Neuron (in vitro differentiated cells): ENCODE measurements around the gene MYO5B.
"Not testable (repeated sequence)": the region's sequence is repeated elsewhere in the genome, so short reads cannot be mapped to it uniquely, and the experiment has no call there.

Source experiments
- H2AFZ ChIP-seq: one replicate; pipeline ENCODE4 v1.6.1; 2013; ENCODE audit warnings: low read depth, mild to moderate bottlenecking, inconsistent platforms, low read length, moderate library complexity
- H3K27me3 ChIP-seq: one replicate; pipeline ENCODE4 v1.6.1; 2013; ENCODE audit warnings: low read length; ENCODE audit not compliant: insufficient read depth
- H3K36me3 ChIP-seq: one replicate; pipeline ENCODE4 v1.6.1; 2013; ENCODE audit warnings: low read length; ENCODE audit not compliant: insufficient read depth
- H3K4me1 ChIP-seq: one replicate; pipeline ENCODE4 v1.6.1; 2013; ENCODE audit warnings: low read length; ENCODE audit not compliant: insufficient read depth
- H3K4me3 ChIP-seq: 2 replicates; pipeline ENCODE4 v1.5.1; 2013; ENCODE audit warnings: mild to moderate bottlenecking, low read length, moderate library complexity
- H3K9me3 ChIP-seq: one replicate; pipeline ENCODE4 v1.6.1; 2013; ENCODE audit warnings: low read length

MYO5B gene

DNA sequence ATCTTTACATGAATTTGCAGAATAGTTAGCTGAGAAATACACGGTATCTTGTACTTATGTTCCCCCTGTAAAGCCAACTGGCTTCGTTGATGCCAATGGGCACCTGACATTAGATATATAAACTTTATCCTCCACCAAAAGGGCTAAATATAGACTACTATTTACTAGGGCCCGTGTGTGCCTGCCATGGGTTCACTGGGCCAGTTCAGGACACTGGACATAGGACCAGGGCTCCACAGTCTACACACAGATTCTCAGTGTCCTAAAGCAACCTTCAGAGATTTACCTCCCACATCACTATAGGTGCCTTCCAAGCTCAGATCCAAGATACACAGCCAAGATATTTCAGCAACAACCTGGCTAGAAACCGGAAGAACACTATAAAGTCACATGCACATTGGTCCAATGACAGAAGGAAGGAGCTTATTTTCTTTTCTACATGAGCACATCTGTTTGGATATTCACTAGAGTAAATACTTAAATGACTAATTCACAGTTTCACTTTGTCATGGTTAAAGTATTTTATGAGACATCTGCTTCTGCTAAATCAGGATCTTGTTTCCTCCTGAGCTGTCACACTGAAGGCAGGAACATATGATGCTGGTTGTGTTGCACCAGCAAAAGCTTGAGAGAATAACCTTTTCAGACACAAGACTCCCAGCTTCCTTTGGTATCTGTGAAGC, 95.1 kb downstream of the MYO5B start:
- Histone ChIP-seq H3K36me3 (no peaks in the 10 kb centered on the region), H3K27me3 (no peaks in the 10 kb centered on the region), H3K9me3 (no peaks in the 10 kb centered on the region), H2AFZ (no peak overlapping the region), H3K4me1 (no peaks in the 10 kb centered on the region), H3K4me3 (no peak overlapping the region)

DNA sequence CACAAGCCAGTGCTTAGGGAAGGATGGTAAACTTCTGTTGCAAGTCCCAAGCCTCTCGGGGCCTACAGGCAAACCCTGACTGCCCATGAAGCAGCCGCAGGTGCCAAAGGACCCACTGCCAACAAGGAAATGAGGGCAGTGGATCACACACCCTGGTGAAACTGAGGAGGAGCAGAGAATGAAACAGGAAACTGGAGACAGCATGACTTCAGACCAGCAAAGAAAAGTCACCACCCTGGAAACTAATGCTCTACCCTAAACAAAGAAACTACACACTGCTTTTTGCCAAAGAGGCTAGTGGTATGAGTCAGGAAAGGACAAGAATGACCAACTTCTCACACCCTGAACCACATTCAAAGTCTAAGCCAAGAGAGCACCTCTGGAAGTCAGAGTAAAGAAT, 97.2 kb downstream of the MYO5B start:
- Histone ChIP-seq H3K4me1 (peaks cover 12% of the 10 kb centered on the region), H3K9me3 (no peaks in the 10 kb centered on the region), H2AFZ (no peak overlapping the region), H3K4me3 (no peak overlapping the region), H3K36me3 (no peaks in the 10 kb centered on the region), H3K27me3 (no peaks in the 10 kb centered on the region)

DNA sequence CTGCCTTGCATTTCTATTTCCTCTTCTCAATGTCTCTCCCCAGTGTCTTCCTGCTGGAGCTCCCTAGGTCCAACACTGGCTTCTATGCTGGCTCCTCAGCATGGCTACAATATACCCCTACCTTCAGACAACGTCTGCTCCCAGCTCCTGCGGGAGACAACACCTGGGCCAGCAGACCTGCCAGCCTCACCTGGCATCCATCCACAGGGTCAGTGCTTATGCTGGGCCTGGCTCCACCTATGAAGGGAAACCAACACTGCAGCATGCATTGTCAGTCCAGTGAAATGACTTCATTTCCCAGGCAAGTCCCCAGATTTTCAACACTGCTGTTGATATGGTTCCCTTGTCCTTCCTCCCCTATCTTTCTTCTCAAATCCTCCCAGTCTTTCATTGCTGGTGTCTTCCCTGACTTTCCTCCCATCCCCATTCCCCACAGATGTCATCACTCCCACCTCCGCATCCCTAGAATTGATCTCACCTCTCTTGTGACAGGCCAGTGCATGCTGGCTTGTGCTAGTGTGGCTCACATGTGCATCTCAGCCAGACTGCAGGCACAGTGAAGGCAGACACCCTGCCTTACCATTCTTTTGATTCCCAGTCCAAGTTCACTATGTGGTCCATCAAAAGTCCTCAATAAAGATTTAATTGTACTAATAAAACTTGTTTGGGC, 98.0 kb downstream of the MYO5B start:
- Histone ChIP-seq H3K36me3 (no peaks in the 10 kb centered on the region), H3K4me3 (no peak overlapping the region), H2AFZ (no peak overlapping the region), H3K4me1 (peaks cover 19% of the 10 kb centered on the region), H3K9me3 (no peaks in the 10 kb centered on the region), H3K27me3 (no peaks in the 10 kb centered on the region)

DNA sequence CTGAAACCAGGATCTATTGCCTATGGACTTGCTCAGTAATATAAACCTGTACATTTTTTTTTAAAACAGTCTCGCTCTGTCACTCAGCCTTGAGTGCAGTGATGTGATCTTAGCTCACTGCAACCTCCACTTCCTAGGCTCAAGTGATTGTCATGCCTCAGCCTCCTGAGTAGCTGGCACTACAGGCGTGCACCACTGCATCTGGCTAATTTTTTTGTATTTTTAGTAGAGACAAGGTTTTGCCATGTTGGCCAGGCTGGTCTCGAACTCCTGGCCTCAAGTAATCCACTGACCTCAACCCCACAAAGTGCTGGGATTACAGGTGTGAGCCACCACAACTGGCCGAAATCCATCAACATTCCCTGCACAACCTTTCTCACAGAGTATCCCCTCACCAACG, 100.2 kb downstream of the MYO5B start:
- not testable (repeated sequence) for H3K4me3 ChIP-seq, H2AFZ ChIP-seq, H3K36me3 ChIP-seq, H3K27me3 ChIP-seq, H3K9me3 ChIP-seq
- peaks cover 20% of the 10 kb centered on the region for H3K4me1 ChIP-seq

DNA sequence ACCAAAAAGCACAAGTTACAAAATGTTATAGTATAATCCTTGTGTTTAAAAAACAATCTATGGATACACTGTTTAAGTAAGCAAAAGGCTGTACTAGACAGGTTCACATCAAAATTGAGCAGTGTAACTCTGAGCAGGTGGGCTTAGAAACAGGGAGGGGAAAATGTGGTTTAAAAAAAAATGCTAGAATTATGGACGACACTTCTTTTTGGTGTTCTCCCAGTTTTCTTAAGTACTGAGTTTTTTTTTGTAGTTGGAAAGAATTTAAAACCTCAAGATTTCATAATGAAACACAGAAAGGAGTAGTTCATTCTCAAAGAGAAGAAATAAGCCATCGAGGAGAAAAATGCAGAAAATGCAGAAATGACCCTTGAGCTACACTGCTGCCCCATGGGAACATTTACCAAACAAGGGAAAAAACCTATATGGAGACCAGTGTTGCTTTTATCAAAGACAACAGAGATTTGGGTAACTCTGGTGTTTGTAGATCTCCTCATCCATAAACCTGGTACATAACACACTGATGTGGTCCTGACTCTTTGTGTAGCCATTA, 100.7 kb downstream of the MYO5B start:
- no peak overlapping the region for H2AFZ ChIP-seq
- H3K36me3 ChIP-seq, result no peaks in the 10 kb centered on the region

DNA sequence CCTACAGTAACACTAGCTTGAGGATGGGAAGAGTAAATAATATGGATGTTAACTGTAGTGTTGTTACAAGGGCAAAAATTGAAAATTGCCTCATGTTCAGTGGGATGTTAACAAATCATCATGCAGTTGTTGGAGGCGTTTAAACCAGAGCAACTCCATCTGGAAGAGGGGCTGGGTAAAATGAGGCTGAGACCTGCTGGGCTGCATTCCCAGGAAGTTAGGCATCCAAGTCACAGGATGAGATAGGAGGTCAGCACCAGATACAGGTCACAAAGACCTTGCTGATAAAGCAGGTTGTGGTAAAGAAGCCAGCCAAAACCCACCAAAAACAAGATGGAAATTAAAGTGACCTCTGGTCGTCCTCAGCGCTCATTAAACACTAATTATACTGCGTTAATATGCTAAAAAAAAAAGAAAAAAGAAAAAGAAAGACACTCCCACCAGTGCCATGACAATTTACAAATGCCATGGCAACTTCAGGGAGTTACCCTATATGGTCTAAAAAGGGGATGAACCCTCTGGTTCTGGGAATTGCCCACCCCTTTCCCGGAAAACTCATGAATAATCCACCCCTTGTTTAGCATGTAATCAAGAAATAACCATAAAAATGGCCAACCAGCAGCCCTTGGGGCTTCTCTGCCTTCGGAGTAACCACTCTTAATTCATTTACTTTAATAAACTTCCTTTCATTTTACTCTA, 101.4 kb downstream of the MYO5B start:
- Histone ChIP-seq H3K36me3 (no peaks in the 10 kb centered on the region), H3K4me3 (no peak overlapping the region), H3K4me1 (peaks cover 20% of the 10 kb centered on the region), H2AFZ (no peak overlapping the region), H3K9me3 (no peaks in the 10 kb centered on the region), H3K27me3 (no peaks in the 10 kb centered on the region)

More for the DNA sequence above, 100.7 kb downstream of the MYO5B start:
- H3K27me3 ChIP-seq, result no peaks in the 10 kb centered on the region
- no peaks in the 10 kb centered on the region for H3K9me3 ChIP-seq
- H3K4me3 ChIP-seq, result no peak overlapping the region
- H3K4me1 ChIP-seq, result peaks cover 20% of the 10 kb centered on the region

DNA sequence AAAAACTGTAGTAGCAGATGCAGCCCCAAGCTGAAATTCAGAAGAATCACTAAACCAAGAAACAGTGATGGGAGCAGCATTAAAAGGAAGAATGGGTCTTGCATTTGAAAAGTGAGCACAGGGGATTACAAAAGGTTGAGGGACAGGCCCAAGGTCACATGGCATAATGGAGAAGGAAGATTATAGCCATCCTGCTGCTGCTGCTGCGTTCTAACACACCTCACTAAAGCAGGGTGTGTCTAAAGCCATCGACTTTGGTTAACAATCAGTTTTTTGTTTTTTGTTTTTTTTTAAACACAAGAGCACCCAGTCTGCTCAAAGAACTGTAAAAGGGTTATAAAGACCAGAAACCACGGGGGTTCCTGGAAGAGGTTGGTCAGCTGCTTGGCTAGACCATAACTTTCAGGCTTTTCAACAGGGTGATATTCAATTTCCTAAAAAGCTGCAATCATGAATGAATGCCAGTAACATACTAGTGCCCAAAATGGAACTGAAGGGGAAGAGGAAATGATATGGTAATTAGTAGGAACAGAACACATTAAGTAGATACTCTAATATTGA, 102.6 kb downstream of the MYO5B start:
- H3K4me3 ChIP-seq, result no peak overlapping the region
- peaks cover 20% of the 10 kb centered on the region for H3K4me1 ChIP-seq
- H3K9me3 ChIP-seq, result no peaks in the 10 kb centered on the region
- H3K27me3 ChIP-seq, result no peaks in the 10 kb centered on the region
- H2AFZ ChIP-seq, result no peak overlapping the region
- H3K36me3 ChIP-seq, result no peaks in the 10 kb centered on the region

DNA sequence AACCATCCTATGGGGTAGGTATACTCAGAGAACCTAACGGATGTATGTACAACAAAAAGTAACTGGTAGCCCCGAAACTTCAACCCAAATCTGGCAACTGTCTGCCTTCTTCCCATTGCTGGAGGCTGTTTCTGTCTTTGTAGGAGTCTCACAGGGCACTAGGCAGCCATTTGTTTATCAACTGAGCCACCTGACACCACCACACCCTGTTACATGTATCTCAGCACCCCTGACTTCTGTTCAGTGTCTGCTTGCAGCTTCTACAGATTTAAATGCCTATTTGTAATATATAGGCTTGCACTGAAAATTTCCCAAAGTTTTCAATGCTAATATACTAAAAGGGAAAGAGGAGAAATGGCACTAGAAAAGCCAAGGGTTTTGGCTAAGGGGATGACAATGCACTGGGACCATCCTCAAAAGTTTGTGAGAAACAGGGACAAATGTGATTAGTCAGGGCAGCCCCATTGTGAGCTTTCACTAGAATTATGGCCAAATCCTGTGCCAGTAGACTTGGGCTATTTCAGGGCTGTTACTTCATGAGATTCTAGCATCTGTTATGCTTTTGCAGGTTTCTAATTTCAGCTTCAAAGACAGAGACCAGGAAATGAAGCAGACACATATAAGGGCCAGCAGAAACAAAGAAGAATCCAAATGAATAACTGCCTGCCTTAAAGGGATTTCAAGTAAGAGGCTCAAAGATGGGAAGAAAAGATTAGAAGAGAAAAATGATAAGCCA, 103.3 kb downstream of the MYO5B start:
- Histone ChIP-seq H3K4me1 (peaks cover 20% of the 10 kb centered on the region), H3K4me3 (no peak overlapping the region), H3K9me3 (no peaks in the 10 kb centered on the region), H3K36me3 (no peaks in the 10 kb centered on the region), H2AFZ (no peak overlapping the region), H3K27me3 (no peaks in the 10 kb centered on the region)

DNA sequence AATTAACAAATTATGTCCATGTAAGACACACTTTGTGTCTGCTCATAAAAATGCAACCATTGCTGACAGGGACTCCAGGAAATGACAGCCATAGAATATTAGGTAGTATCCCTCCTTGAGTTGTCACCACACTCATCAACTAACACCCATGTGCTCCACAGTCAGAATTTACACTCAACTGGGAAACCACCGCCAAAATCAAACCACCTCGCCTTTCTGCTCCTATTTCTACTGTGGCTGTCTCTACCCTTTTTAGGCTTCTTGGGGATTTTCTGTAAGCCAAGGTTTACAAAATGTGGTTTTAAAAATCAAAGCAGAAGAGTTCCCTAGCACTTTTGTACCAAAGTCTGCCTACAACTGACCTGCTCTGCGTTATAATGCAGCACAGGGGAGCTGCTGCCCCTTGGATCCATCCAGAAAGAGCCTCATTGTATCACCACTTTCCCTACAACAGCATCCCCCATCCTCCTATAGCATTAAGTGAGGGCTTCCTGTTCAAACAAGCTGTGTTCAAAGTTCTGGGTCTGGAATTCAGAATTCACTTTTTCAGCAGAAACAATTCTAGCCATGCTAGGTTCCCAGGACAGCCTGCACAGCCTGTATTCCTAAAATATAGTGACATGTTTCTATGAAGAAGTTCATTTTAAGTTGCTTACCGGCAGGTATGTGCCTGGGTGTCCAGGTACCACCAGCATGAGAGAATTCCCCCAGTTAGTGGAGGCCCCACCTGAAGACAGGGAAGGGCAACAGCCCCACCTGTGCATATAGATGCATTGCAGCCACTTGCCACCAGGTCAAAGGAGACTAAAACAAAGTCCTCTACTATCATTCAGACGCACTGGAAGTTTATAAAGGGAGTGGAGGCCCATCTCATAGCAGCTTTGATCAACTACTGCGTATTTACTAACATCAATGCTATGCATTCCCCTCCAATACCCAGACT, 104.3 kb downstream of the MYO5B start:
- H2AFZ ChIP-seq, result no peak overlapping the region
- peaks cover 20% of the 10 kb centered on the region for H3K4me1 ChIP-seq
- H3K9me3 ChIP-seq, result no peaks in the 10 kb centered on the region
- no peak overlapping the region for H3K4me3 ChIP-seq
- no peaks in the 10 kb centered on the region for H3K27me3 ChIP-seq
- no peaks in the 10 kb centered on the region for H3K36me3 ChIP-seq

DNA sequence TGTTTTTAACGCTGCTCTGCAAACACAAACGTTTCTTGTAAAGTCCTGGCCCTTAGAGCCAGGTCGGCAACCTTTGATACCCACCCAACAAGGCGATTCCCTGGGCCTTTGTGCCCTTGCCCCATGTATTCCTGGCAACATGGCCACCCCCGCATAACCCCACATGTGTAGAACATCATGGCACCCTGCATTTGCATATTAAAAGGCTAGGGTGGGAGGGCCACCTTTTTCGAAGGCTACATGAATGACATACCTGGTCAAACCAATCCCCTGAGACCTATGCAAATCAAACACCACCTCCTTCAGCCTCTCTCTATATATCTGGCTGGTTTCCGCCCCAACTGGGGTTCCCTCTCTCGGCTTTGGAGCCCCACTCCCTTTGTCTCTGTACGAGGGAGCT, 105.2 kb downstream of the MYO5B start:
- H3K36me3 ChIP-seq, result no peaks in the 10 kb centered on the region
- H3K4me1 ChIP-seq, result peaks cover 20% of the 10 kb centered on the region

DNA sequence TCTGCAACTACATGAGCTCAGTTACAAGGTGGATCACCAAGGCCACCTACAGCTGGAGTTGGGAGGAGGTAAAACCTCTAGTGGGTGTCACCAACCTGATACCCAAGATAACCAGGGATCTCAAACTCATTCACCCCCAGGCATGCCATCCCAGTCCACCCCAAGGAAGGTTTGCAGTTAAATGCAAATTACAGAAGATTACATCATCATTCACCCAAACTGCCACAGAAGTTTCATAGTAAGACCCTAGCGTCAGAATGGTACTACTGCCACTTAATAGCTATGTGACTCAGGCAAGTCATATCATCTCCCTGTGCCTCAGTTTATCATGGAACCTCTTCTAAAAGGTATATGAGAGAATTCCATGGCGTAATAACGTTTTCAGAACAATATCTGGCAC, 111.2 kb downstream of the MYO5B start:
- Histone ChIP-seq H3K4me1 (no peaks in the 10 kb centered on the region), H3K9me3 (no peaks in the 10 kb centered on the region)

More for the DNA sequence above, 105.2 kb downstream of the MYO5B start:
- no peaks in the 10 kb centered on the region for H3K9me3 ChIP-seq
- H2AFZ ChIP-seq, result no peak overlapping the region
- no peaks in the 10 kb centered on the region for H3K27me3 ChIP-seq
- no peak overlapping the region for H3K4me3 ChIP-seq

More for the DNA sequence above, 111.2 kb downstream of the MYO5B start:
- no peak overlapping the region for H2AFZ ChIP-seq
- no peak overlapping the region for H3K4me3 ChIP-seq
- H3K27me3 ChIP-seq, result peaks cover 2% of the 10 kb centered on the region
- no peaks in the 10 kb centered on the region for H3K36me3 ChIP-seq
